HCT116 (cell line): Measurements from ENCODE around the gene DENND1A. TPM values are rescaled to one million over a fixed set of nuclear protein-coding genes. Genes with fewer than 3 reads are reported as not detected.

Experiments
- ATAC-seq: fragments of 200-7000 bp; cut with Tn5 transposase; 2 replicates; pipeline ENCODE4 v1.9.1; 2020; ENCODE audit warnings: mild to moderate bottlenecking, moderate library complexity
- BruUV-seq: library from RNA; stranded (reverse); fragments of 400-500 nt; replicated peaks from 2 replicates; lab custom pipeline; 2021; lab: Mats Ljungman, UMichigan
- CTCF ChIA-PET: fragments of 300-600 bp; sonication (Branson Sonifier 250); formaldehyde crosslinking; loops from one replicate; lab custom pipeline; 2021; ENCODE audit warnings: antibody characterized with exemption; lab: Charles Lee
- POLR2A ChIA-PET: fragments of 300-600, 350-600 bp; sonication (Branson Sonifier 250); formaldehyde crosslinking; loops from one replicate; lab custom pipeline; 2021; ENCODE audit warnings: antibody characterized with exemption; lab: Charles Lee
- RAD21 ChIA-PET, 2 experiments: fragments of 300-600 bp; sonication (Branson Sonifier 250); formaldehyde crosslinking; loops; one replicate each; lab custom pipeline; 2023; ENCODE audit warnings: low total read pairs in 2 of 2; ENCODE audit not compliant: uncharacterized antibody in 2 of 2, unreplicated experiment in 2 of 2, low non-redundant PET in 1 of 2; lab: Charles Lee
- DNase-seq: peaks from one replicate; pipeline ENCODE4 v3.0.0-alpha.2; 2010; ENCODE audit warnings: low read depth, low spot score
- H2AFZ ChIP-seq: fragments of 200-600 bp; shearing (Covaris generic), sonication (generic); 2 replicates; pipeline ENCODE4 v1.6.1; 2017; ENCODE audit warnings: low read depth, mixed run types, mixed read lengths, antibody characterized with exemption, low read length; ENCODE audit not compliant: poor library complexity, severe bottlenecking
- H3K27ac ChIP-seq: 2 replicates; pipeline ENCODE4 v1.5.1; 2012; ENCODE audit warnings: low read depth, low read length
- H3K27me3 ChIP-seq: fragments of 200-600 bp; sonication (generic); 2 replicates; pipeline ENCODE4 v1.6.1; 2016; ENCODE audit warnings: mixed run types, low read length, mixed read lengths; ENCODE audit not compliant: insufficient read depth
- H3K36me3 ChIP-seq, 2 experiments: fragments of 200-500 bp in 1 of 2; fragments of 200-600 bp in 1 of 2; sonication (Bioruptor generic) in 1 of 2; sonication (generic) in 1 of 2; 2 replicates each; pipeline versions ENCODE4 v1.5.1 to v1.6.1; 2014 to 2016; ENCODE audit warnings: low read length in 2 of 2, inconsistent platforms in 1 of 2, mixed read lengths in 1 of 2, mixed run types in 1 of 2; ENCODE audit not compliant: insufficient read depth in 2 of 2, control insufficient read depth in 1 of 2
- H3K4me1 ChIP-seq, 2 experiments: fragments of 200-600 bp in 1 of 2; sonication (generic) in 1 of 2; 2 replicates each; pipeline versions ENCODE4 v1.5.1 to v1.6.1; 2012 to 2017; ENCODE audit warnings: low read length in 2 of 2, inconsistent platforms in 1 of 2, mild to moderate bottlenecking in 1 of 2, mixed read lengths in 1 of 2, mixed run types in 1 of 2, moderate library complexity in 1 of 2; ENCODE audit not compliant: insufficient read depth in 2 of 2, control insufficient read depth in 1 of 2
- H3K4me2 ChIP-seq: fragments of 200-600 bp; sonication (generic); 2 replicates; pipeline ENCODE4 v1.6.1; 2017; ENCODE audit warnings: mixed run types, low read length, mixed read lengths
- H3K4me3 ChIP-seq, 2 experiments: fragments of 200-600 bp in 1 of 2; sonication (generic) in 1 of 2; replicated peaks in 1 of 2; 2 replicates each; pipeline ENCODE4 v1.5.1; 2011 to 2016; ENCODE audit warnings: low read length in 2 of 2, control low read depth in 1 of 2, low read depth in 1 of 2, mild to moderate bottlenecking in 1 of 2, mixed read lengths in 1 of 2, mixed run types in 1 of 2
- H3K79me2 ChIP-seq: fragments of 200-600 bp; sonication (generic); 2 replicates; pipeline ENCODE4 v1.6.1; 2017; ENCODE audit warnings: mild to moderate bottlenecking, mixed run types, low read length, moderate library complexity, mixed read lengths; ENCODE audit not compliant: insufficient read depth
- H3K9ac ChIP-seq: fragments of 200-600 bp; sonication (generic); 2 replicates; pipeline ENCODE4 v1.6.1; 2016; ENCODE audit warnings: low read length, mixed read lengths
- H3K9me2 ChIP-seq: fragments of 200-600 bp; sonication (generic), shearing (Covaris generic); 2 replicates; pipeline ENCODE4 v1.6.1; 2017; ENCODE audit warnings: mixed run types, mild to moderate bottlenecking, moderate library complexity; ENCODE audit not compliant: insufficient read depth
- H3K9me3 ChIP-seq, 2 experiments: fragments of 200-500 bp in 1 of 2; fragments of 200-600 bp in 1 of 2; sonication (Bioruptor generic) in 1 of 2; sonication (generic) in 1 of 2; 2 replicates each; pipeline ENCODE4 v1.6.1; 2014 to 2017; ENCODE audit warnings: low read length in 2 of 2, mixed read lengths in 2 of 2, inconsistent platforms in 1 of 2, low read depth in 1 of 2, mild to moderate bottlenecking in 1 of 2, mixed run types in 1 of 2, moderate library complexity in 1 of 2; ENCODE audit not compliant: control insufficient read depth in 1 of 2, insufficient read depth in 1 of 2
- H4K20me1 ChIP-seq: fragments of 200-600 bp; sonication (generic), shearing (Covaris generic); 2 replicates; pipeline ENCODE4 v1.6.1; 2017; ENCODE audit warnings: mixed run types, mild to moderate bottlenecking, moderate library complexity; ENCODE audit not compliant: insufficient read depth
- ELF1 ChIP-seq: IDR thresholded peaks from 2 replicates; pipeline ENCODE4 v1.6.1; 2012; ENCODE audit warnings: low read depth, borderline replicate concordance
- EZH2 ChIP-seq: fragments of 200-600 bp; sonication (generic); IDR thresholded peaks from 2 replicates; pipeline ENCODE4 v1.6.1; 2017; ENCODE audit warnings: antibody characterized with exemption, mixed run types
- EZH2phosphoT487 ChIP-seq: fragments of 200-600 bp; IDR thresholded peaks from 2 replicates; pipeline ENCODE4 v1.6.1; 2018; ENCODE audit warnings: antibody characterized with exemption, borderline replicate concordance
- FOSL1 ChIP-seq: IDR thresholded peaks from 2 replicates; pipeline ENCODE4 v1.6.1; 2012; ENCODE audit warnings: low read depth
- JUND ChIP-seq: IDR thresholded peaks from 2 replicates; pipeline ENCODE4 v1.6.1; 2012
- POLR2A ChIP-seq: IDR thresholded peaks from 2 replicates; pipeline ENCODE4 v1.7.0; 2011; ENCODE audit warnings: borderline replicate concordance; ENCODE audit not compliant: insufficient read depth, insufficient read length; ENCODE audit errors: extremely low read depth
- POLR2AphosphoS5 ChIP-seq: IDR thresholded peaks from 2 replicates; pipeline ENCODE4 v1.6.1; 2011; ENCODE audit warnings: mild to moderate bottlenecking, low read depth, low read length, moderate library complexity
- SP1 ChIP-seq: IDR thresholded peaks from 2 replicates; pipeline ENCODE4 v1.6.1; 2012; ENCODE audit warnings: low read depth
- YY1 ChIP-seq: IDR thresholded peaks from 2 replicates; pipeline ENCODE4 v1.6.1; 2011; ENCODE audit warnings: low read length, low read depth, moderate library complexity, mild to moderate bottlenecking; ENCODE audit not compliant: insufficient replicate concordance; ENCODE audit errors: extremely low read depth
- ZFX ChIP-seq: fragments of 450-650 bp; IDR thresholded peaks from 2 replicates; pipeline ENCODE4 v1.6.1; 2017
- ZNF274 ChIP-seq: fragments of 200-500 bp; sonication (Bioruptor generic); IDR thresholded peaks from 2 replicates; pipeline ENCODE4 v1.6.1; 2014; ENCODE audit warnings: mild to moderate bottlenecking, low read depth, low read length, inconsistent platforms
- intact Hi-C: fragments of 100-400 bp; cut with micrococcal nuclease; formaldehyde crosslinking; loops from 2 replicates; pipeline ENCODE4 v1.10.0; 2022
- total RNA-seq: library from RNA; stranded (reverse); gene quantifications from one replicate; pipeline ENCODE4 v1.2.1, GENCODE V29; 2021; ENCODE audit not compliant: unreplicated experiment
- TF ChIP-seq, protein P1 (sequence below): IDR thresholded peaks from 2 replicates; pipeline ENCODE4 v1.6.1; 2012
- TF ChIP-seq, protein P2 (sequence below): IDR thresholded peaks from 2 replicates; pipeline ENCODE4 v1.6.1; 2012
- TF ChIP-seq, protein P3 (sequence below): IDR thresholded peaks from 2 replicates; pipeline ENCODE4 v1.6.1; 2011; ENCODE audit warnings: mild to moderate bottlenecking, low read length, moderate library complexity; ENCODE audit not compliant: insufficient replicate concordance; ENCODE audit errors: extremely low read depth
- TF ChIP-seq, protein P4 (sequence below), 3 experiments: fragments of 200-600 bp in 1 of 3; sonication (generic) in 1 of 3; IDR thresholded peaks in 2 of 3; conservative IDR thresholded peaks in 1 of 3; 2 replicates each; pipeline ENCODE4 v1.5.1; 2012 to 2017; ENCODE audit warnings: low read depth in 2 of 3, low read length in 2 of 3, antibody characterized with exemption in 1 of 3, borderline replicate concordance in 1 of 3, control low read depth in 1 of 3, mild to moderate bottlenecking in 1 of 3, mixed read lengths in 1 of 3, mixed run types in 1 of 3, moderate library complexity in 1 of 3; ENCODE audit not compliant: insufficient read depth in 1 of 3

The DENND1A gene
- total RNA-seq, 1 experiment from 2014 or later = 33.0 TPM

DNA sequence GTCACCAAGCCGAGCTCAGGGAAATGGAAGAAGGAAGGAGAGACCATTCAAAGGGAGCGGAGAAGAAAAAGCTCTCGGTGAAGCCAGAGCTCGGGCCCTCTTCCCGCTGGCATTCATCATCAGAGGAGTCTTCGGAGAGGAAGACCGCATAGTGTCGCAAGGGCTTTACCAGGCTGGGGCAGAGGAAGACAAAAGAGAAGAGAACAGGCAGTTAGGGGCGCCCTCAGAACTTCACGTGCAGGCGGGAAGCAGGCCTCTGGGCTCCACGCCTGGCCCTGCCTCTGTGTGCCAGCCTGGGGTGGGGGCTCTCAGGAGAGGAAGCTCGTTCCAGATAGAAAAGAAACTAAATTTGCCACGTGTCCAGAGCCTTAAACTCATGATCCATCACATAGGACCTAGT, 542.2 kb downstream of the DENND1A start (continued):
- TF ChIP-seq ZNF274 (no peak), SP1 (no peak)
- TF ChIP-seq, protein P1, sequence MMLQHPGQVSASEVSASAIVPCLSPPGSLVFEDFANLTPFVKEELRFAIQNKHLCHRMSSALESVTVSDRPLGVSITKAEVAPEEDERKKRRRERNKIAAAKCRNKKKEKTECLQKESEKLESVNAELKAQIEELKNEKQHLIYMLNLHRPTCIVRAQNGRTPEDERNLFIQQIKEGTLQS = no peak

DNA sequence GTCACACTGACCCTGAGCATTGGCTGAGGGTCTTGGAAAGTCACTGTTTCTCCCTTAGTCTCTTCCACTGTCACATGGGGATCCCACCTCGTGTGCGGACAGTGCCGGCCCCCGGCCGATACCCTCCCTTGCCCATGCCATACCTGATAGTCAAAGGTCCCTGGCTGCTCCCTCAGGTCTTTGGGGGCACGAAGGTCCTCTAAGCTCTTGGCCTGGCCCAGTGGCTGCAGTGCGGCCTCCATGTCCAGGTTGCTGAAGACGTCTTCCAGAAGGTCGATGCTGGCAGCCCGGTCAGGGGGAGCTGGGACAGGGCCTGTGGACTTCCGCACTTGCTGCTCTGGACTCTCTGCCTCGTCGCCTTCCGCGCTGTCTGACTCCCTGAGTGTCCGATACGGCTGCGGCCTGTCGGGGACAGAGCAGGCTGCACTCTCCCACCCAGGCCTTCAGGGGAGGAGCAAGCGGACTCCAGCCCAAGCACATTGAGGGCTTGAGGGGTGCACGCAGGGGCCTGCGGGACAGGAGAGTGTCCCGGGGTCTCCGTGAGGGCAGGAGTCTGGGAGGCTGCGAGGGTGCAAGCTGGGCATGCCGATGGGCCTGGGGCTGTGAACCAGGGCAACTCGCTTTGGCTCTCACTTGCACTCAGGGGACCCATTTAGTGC, 546.3 kb downstream of the DENND1A start:
- H3K27ac ChIP-seq = no peak overlapping the region
- H3K4me2 ChIP-seq = no peak overlapping the region
- no peak overlapping the region for H3K4me3 ChIP-seq
- no peaks in the 10 kb centered on the region for H3K27me3 ChIP-seq
- BruUV-seq = no TSS peak
- no peaks in the 10 kb centered on the region for H3K9me3 ChIP-seq
- DNase-seq (no peak), ATAC-seq (no peak)
- no peaks in the 10 kb centered on the region for H3K9me2 ChIP-seq
- ChIA-PET CTCF (interaction anchor here (4.3 kb wide), 1 partner anchor 28 kb away, joined by 47 read pairs; the partner anchor contains the start of gene CRB2), POLR2A (no interaction called here), RAD21 (no interaction called here)
- no peaks in the 10 kb centered on the region for H4K20me1 ChIP-seq
- TF ChIP-seq POLR2A (no peak), FOSL1 (no peak), EZH2phosphoT487 (no peak), JUND (no peak), ZFX (no peak), ELF1 (no peak), POLR2AphosphoS5 (no peak), EZH2 (no peak), YY1 (no peak)
- TF ChIP-seq, protein P2, sequence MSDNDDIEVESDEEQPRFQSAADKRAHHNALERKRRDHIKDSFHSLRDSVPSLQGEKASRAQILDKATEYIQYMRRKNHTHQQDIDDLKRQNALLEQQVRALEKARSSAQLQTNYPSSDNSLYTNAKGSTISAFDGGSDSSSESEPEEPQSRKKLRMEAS = no peak
- TF ChIP-seq, protein P1 = no peak
- TF ChIP-seq, protein P3, sequence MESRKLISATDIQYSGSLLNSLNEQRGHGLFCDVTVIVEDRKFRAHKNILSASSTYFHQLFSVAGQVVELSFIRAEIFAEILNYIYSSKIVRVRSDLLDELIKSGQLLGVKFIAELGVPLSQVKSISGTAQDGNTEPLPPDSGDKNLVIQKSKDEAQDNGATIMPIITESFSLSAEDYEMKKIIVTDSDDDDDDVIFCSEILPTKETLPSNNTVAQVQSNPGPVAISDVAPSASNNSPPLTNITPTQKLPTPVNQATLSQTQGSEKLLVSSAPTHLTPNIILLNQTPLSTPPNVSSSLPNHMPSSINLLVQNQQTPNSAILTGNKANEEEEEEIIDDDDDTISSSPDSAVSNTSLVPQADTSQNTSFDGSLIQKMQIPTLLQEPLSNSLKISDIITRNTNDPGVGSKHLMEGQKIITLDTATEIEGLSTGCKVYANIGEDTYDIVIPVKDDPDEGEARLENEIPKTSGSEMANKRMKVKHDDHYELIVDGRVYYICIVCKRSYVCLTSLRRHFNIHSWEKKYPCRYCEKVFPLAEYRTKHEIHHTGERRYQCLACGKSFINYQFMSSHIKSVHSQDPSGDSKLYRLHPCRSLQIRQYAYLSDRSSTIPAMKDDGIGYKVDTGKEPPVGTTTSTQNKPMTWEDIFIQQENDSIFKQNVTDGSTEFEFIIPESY = no peak
- TF ChIP-seq, protein P4, sequence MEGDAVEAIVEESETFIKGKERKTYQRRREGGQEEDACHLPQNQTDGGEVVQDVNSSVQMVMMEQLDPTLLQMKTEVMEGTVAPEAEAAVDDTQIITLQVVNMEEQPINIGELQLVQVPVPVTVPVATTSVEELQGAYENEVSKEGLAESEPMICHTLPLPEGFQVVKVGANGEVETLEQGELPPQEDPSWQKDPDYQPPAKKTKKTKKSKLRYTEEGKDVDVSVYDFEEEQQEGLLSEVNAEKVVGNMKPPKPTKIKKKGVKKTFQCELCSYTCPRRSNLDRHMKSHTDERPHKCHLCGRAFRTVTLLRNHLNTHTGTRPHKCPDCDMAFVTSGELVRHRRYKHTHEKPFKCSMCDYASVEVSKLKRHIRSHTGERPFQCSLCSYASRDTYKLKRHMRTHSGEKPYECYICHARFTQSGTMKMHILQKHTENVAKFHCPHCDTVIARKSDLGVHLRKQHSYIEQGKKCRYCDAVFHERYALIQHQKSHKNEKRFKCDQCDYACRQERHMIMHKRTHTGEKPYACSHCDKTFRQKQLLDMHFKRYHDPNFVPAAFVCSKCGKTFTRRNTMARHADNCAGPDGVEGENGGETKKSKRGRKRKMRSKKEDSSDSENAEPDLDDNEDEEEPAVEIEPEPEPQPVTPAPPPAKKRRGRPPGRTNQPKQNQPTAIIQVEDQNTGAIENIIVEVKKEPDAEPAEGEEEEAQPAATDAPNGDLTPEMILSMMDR (IDR thresholded peaks at IDR 0.05 in 2 of 3, conservative IDR thresholded peaks at IDR 0.05 in 1 of 3; ENCODE audit: borderline replicate concordance in 1 of 3, insufficient read depth in 1 of 3, low read depth in 2 of 3, low read length in 2 of 3) = no peak
- H3K79me2 ChIP-seq = no peaks in the 10 kb centered on the region
- intact Hi-C loops = no loop called here
- no peak overlapping the region for H3K9ac ChIP-seq
- H3K36me3 ChIP-seq = no peaks in the 10 kb centered on the region
- H2AFZ ChIP-seq = no peak overlapping the region
- no peaks in the 10 kb centered on the region for H3K4me1 ChIP-seq
